Endothelial cell (in vitro differentiated cells): ENCODE measurements around the gene GNPDA2. TPM values are rescaled to one million over a fixed set of nuclear protein-coding genes. Genes with fewer than 3 reads are reported as not detected.

Source experiments
- DNase-seq: peaks from one replicate; pipeline ENCODE4 v3.0.0; 2021; ENCODE audit warnings: low spot score
- H3K27ac Mint-ChIP-seq: one replicate; pipeline ENCODE4 v1.8.0; 2021; ENCODE audit warnings: mixed read lengths, inconsistent platforms; ENCODE audit not compliant: unreplicated experiment
- H3K27me3 Mint-ChIP-seq: one replicate; pipeline ENCODE4 v1.8.0; 2021; ENCODE audit warnings: mild to moderate bottlenecking, moderate library complexity, mixed read lengths, inconsistent platforms; ENCODE audit not compliant: unreplicated experiment
- H3K36me3 Mint-ChIP-seq: one replicate; pipeline ENCODE4 v1.8.0; 2021; ENCODE audit warnings: mild to moderate bottlenecking, low read depth, mixed read lengths, inconsistent platforms; ENCODE audit not compliant: unreplicated experiment
- H3K4me1 Mint-ChIP-seq: one replicate; pipeline ENCODE4 v1.8.0; 2021; ENCODE audit warnings: mild to moderate bottlenecking, mixed read lengths, inconsistent platforms; ENCODE audit not compliant: unreplicated experiment
- H3K4me3 Mint-ChIP-seq: one replicate; pipeline ENCODE4 v1.8.0; 2021; ENCODE audit warnings: mild to moderate bottlenecking, mixed read lengths, inconsistent platforms; ENCODE audit not compliant: unreplicated experiment
- H3K9me3 Mint-ChIP-seq: one replicate; pipeline ENCODE4 v1.8.0; 2021; ENCODE audit warnings: mixed read lengths, inconsistent platforms; ENCODE audit not compliant: unreplicated experiment
- CTCF ChIP-seq: fragments of 200-600 bp; sonication (generic); IDR thresholded peaks from one replicate; pipeline ENCODE4 v1.5.0; 2021; ENCODE audit warnings: antibody characterized with exemption; ENCODE audit not compliant: unreplicated experiment
- total RNA-seq: library from RNA; stranded (reverse); fragmentation: NEBNext Ultra II Directional; extraction: Animal tissue kit (Norgen Biotek cat#: 25700); gene quantifications from one replicate; pipeline ENCODE4 v1.2.1, GENCODE V29; 2021; ENCODE audit not compliant: unreplicated experiment

Gene GNPDA2
- total RNA-seq, 1 donor from 2014 or later, result 7.2 TPM

- DNase-seq, result no peak
- Mint-ChIP-seq H3K27me3 (peaks cover 3% of the 10 kb centered on the region), H3K9me3 (no peaks in the 10 kb centered on the region), H3K4me3 (no peak overlapping the region), H3K36me3 (no peaks in the 10 kb centered on the region), H3K27ac (no peak overlapping the region), H3K4me1 (peaks cover 13% of the 10 kb centered on the region)
- no peak for TF ChIP-seq CTCF
Observed at GRCh38 chr4:44675366-44675765, 51.0 kb downstream of the GNPDA2 start.

GRCh38 chr4:44674471-44674870 is 51.9 kb downstream of the GNPDA2 start:
- Mint-ChIP-seq H3K4me1 (peaks cover 11% of the 10 kb centered on the region), H3K9me3 (no peaks in the 10 kb centered on the region), H3K4me3 (no peak overlapping the region), H3K27me3 (peaks cover 3% of the 10 kb centered on the region), H3K36me3 (no peaks in the 10 kb centered on the region), H3K27ac (no peak overlapping the region)
- DNase-seq, result no peak
- TF ChIP-seq CTCF, result no peak

DNA sequence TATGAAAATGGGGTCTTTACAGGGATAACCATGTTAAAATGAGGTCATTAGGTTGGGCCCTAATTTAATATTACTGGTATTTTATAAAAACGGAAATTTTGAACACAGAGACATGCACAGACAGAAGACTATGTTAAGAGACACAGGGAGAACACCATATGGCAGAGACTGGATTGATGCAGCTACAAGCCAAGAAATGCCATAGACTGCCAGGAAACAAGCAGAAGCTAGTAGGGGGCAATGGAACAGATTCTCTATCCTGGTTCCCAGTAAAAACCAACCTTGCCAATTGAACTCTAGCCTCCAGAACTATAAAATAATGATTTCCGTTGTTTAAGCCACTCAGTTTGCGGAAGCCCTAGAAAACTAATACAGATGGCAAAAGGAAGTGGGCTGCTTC is 54.7 kb downstream of the GNPDA2 start:
- no peaks in the 10 kb centered on the region for H3K9me3 Mint-ChIP-seq
- no peak for TF ChIP-seq CTCF
- no peaks in the 10 kb centered on the region for H3K4me1 Mint-ChIP-seq
- no peaks in the 10 kb centered on the region for H3K36me3 Mint-ChIP-seq
- DNase-seq, result no peak
- H3K27ac Mint-ChIP-seq, result no peak overlapping the region
- H3K4me3 Mint-ChIP-seq, result no peak overlapping the region
- H3K27me3 Mint-ChIP-seq, result no peaks in the 10 kb centered on the region

DNA sequence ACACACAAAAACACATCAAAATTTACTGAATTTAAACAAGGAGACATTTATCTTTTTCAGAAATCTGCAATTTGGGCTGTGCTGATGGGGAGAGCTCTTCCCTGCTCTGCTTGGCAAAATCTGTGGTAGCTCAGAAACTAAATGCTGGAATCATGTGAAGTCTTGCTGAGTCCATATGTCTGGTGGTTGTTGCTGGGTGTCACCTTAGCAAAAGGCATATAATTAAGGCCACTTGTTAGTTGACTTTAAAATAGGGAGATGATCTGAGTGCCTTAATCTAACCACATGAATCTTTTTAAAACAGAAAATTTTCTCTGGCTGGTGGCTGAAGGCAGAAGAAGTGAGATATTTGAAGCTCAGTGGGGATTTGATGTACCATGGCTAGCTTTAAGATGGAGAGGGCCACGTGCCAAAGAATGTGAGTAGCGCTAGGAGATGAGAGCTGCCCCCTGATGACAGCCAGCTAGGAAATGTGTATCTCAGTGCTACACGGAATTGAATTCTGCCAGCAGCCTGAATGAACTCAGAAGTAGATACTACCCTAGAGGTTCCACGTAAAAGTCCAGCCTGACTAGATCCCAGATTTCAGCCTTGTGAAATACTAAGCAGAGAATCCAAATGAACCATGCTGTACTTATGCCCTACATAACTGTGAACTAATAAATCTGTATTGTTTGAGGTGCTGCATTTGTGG is 55.7 kb downstream of the GNPDA2 start:
- Mint-ChIP-seq H3K27me3 (no peaks in the 10 kb centered on the region), H3K9me3 (no peaks in the 10 kb centered on the region), H3K4me3 (no peak overlapping the region), H3K27ac (no peak overlapping the region), H3K4me1 (no peaks in the 10 kb centered on the region), H3K36me3 (no peaks in the 10 kb centered on the region)
- TF ChIP-seq CTCF, result no peak
- no peak for DNase-seq

DNA sequence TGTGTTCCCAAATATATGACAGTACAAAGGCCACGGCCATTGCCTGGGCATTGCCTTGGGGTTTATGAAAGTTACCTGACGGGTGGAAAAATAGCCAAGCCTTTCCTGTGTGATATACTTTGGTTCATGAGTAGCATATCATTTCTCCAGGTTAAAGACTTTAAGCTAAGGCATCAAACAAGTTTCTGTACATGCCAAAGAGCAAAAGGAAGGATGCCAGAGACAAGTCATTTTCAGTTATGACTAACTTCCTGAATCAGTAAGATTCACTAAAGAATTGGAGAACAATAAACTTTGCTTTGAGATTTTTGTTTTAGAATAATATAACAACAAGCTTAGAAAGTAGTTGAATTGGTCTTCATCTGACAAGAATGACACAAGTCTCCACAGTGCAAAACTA is 57.8 kb downstream of the GNPDA2 start:
- no peaks in the 10 kb centered on the region for H3K4me1 Mint-ChIP-seq

More for the DNA sequence above, 57.8 kb downstream of the GNPDA2 start:
- no peak overlapping the region for H3K4me3 Mint-ChIP-seq
- no peak overlapping the region for H3K27ac Mint-ChIP-seq
- no peak for TF ChIP-seq CTCF
- H3K27me3 Mint-ChIP-seq, result no peaks in the 10 kb centered on the region
- H3K36me3 Mint-ChIP-seq, result no peaks in the 10 kb centered on the region
- DNase-seq, result no peak
- no peaks in the 10 kb centered on the region for H3K9me3 Mint-ChIP-seq
